ENCODE measurements around the gene SHISA5. TPM values are rescaled to one million over a fixed set of nuclear protein-coding genes. Genes with fewer than 3 reads are reported as not detected.
A peak's percentile ranks its signal among the peaks of the same experiment; 100 is the strongest.

The SHISA5 gene
- total RNA-seq, 1 experiment from 2014 or later: 159 TPM

DNA sequence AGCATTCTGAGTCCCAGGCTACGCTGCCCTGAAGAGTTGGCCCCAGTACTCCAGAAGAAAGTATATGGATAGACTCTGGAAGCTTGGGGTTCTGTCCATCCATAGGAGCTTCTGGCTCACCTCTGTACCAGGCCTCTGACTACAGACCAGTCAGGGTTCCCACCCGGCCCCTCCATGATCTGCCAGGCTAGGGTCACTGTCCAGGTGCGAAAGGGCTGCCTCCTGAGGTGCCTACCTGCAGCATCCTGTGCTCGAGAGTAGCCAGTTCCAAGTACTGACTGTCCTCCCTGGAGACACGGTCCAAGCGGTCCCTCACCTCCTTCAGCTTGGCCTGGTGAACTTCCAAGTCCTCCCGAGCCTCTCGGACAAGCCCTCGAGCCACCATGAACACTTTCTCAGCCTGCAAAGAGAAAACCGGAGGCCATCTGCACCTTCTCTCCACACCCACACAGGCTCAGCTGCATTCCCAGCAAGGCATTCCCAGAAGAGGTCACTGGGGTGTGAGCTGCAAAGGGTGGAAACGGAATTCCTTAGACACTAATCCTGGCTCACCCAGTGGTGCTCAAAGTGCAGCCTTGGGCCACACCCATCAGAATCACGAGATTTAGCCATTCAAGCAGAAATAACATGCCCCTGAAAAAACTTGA lies 70.4 kb downstream of the SHISA5 start:
- no peaks in the 10 kb centered on the region for H3F3A ChIP-seq (ENCODE audit: low read length, unreplicated experiment)
- H3K36me3 ChIP-seq (ENCODE audit: low read depth, low read length): peaks cover 13% of the 10 kb centered on the region
- peaks cover 7% of the 10 kb centered on the region for H3K4me1 ChIP-seq (ENCODE audit: insufficient read depth, low read length)
- no peaks in the 10 kb centered on the region for H4K20me1 ChIP-seq (ENCODE audit: low read length)
- H3K9me3 ChIP-seq (ENCODE audit: low read length): no peaks in the 10 kb centered on the region
- no peak overlapping the region for H3K4me3 ChIP-seq (ENCODE audit: low read length)
- POLR2A ChIA-PET (ENCODE audit: unreplicated experiment): interaction anchor here (0.6 kb wide), 1 partner anchor 652 kb away, joined by 3 read pairs; no protein-coding TSS in a partner anchor
- no peak for TF ChIP-seq EZH2phosphoT487 (IDR thresholded peaks at IDR 0.05; ENCODE audit: borderline replicate concordance, low read length)
- TF ChIP-seq EZH2 (IDR thresholded peaks at IDR 0.05; ENCODE audit: low read length, unreplicated experiment): no peak
- TF ChIP-seq, protein P1, sequence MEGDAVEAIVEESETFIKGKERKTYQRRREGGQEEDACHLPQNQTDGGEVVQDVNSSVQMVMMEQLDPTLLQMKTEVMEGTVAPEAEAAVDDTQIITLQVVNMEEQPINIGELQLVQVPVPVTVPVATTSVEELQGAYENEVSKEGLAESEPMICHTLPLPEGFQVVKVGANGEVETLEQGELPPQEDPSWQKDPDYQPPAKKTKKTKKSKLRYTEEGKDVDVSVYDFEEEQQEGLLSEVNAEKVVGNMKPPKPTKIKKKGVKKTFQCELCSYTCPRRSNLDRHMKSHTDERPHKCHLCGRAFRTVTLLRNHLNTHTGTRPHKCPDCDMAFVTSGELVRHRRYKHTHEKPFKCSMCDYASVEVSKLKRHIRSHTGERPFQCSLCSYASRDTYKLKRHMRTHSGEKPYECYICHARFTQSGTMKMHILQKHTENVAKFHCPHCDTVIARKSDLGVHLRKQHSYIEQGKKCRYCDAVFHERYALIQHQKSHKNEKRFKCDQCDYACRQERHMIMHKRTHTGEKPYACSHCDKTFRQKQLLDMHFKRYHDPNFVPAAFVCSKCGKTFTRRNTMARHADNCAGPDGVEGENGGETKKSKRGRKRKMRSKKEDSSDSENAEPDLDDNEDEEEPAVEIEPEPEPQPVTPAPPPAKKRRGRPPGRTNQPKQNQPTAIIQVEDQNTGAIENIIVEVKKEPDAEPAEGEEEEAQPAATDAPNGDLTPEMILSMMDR (conservative IDR thresholded peaks at IDR 0.05; ENCODE audit: low read depth, low read length): no peak
- no peak overlapping the region for H3K4me2 ChIP-seq (ENCODE audit: low read length)
- no peak for ATAC-seq
- H3K27me3 ChIP-seq (ENCODE audit: low read length): no peaks in the 10 kb centered on the region
- H3K9me2 ChIP-seq (replicated peaks; ENCODE audit: low read length): no peaks in the 10 kb centered on the region
- no TSS peak for BruUV-seq (replicated peaks)
- no peak overlapping the region for H2AFZ ChIP-seq (ENCODE audit: low read length)
- H3K27ac ChIP-seq (ENCODE audit: low read length): no peak overlapping the region
- DNase-seq: peak; percentile 26
- intact Hi-C loops (cut with micrococcal nuclease): no loop called here
- H3K79me2 ChIP-seq (ENCODE audit: low read length): peaks cover 6% of the 10 kb centered on the region; the same call in 1 of the 2 replicates
- H3K9ac ChIP-seq (ENCODE audit: low read length): no peak overlapping the region
- CTCF ChIA-PET: interaction anchor here (0.5 to 1.3 kb wide), 2 partner anchors 33 to 809 kb away, joined by 5 to 13 read pairs; no protein-coding TSS in a partner anchor

DNA sequence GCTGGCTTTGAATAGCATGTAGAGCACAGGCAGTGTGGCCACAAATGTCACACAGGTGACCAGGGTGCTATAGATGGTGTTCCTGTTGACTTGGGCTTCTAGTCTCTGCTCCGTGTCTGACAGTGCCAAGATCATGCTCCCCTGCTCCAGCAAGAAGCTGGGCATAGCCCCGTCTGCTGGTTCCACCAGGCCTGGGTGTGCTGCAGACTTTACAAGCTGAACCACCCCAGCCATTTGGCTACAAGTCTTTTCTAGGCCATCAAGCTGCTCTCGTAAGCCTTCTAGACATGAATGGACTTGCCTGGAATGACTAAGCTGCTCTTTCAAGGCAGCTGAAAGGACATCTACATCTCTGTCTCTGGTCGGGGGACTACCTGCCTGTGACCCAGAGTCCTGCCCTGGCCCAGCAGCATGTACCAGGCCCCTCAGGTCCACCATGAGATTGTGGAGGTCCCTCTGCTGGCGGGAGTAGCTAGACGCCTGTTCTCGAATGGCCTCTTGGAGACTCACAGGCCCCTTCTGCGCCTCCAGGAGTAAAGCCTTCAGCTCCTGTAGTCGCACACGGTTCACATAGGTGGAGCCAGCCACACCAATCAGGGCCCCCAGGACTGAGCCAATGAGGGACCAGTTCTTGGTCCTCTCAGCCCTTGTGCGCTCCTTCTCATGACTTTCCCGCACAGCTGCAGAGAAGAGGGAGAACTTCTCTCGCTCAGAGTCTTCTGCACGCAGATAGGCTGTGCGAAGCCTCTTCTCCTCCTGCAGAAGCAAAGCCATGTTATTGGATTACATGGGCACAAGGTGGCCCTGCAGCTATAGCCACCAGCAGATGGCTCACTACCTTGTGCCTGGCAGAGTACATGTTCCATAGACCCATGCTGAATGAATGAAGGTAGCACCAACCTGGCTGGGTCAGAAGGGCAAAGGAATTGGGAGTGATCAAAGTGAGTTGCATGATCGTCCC lies 71.3 kb downstream of the SHISA5 start:
- BruUV-seq (replicated peaks): TSS peak; percentile 9
- TF ChIP-seq, protein P1 (conservative IDR thresholded peaks at IDR 0.05; ENCODE audit: low read depth, low read length): peak; percentile 57
- TF ChIP-seq EZH2 (IDR thresholded peaks at IDR 0.05; ENCODE audit: low read length, unreplicated experiment) (no peak), EZH2phosphoT487 (IDR thresholded peaks at IDR 0.05; ENCODE audit: borderline replicate concordance, low read length) (no peak)
- DNase-seq: no peak

More for the DNA sequence above, 71.3 kb downstream of the SHISA5 start:
- no peak overlapping the region for H3K9ac ChIP-seq (ENCODE audit: low read length)
- intact Hi-C loops (cut with micrococcal nuclease): no loop called here
- no peak for ATAC-seq
- H3K4me3 ChIP-seq (ENCODE audit: low read length): no peak overlapping the region
- peaks cover 13% of the 10 kb centered on the region for H3K36me3 ChIP-seq (ENCODE audit: low read depth, low read length)
- no peak overlapping the region for H3K4me2 ChIP-seq (ENCODE audit: low read length)
- peaks cover 15% of the 10 kb centered on the region for H3K4me1 ChIP-seq (ENCODE audit: insufficient read depth, low read length)
- ChIA-PET POLR2A (ENCODE audit: unreplicated experiment) (interaction anchor here (0.6 kb wide), 1 partner anchor 1104 kb away, joined by 4 read pairs; no protein-coding TSS in a partner anchor), CTCF (interaction anchor here (1.1 kb wide), 1 partner anchor 32 kb away, joined by 8 read pairs; no protein-coding TSS in a partner anchor)
- no peak overlapping the region for H2AFZ ChIP-seq (ENCODE audit: low read length)
- no peaks in the 10 kb centered on the region for H3F3A ChIP-seq (ENCODE audit: low read length, unreplicated experiment)
- no peaks in the 10 kb centered on the region for H4K20me1 ChIP-seq (ENCODE audit: low read length)
- H3K27ac ChIP-seq (ENCODE audit: low read length): no peak overlapping the region
- H3K9me3 ChIP-seq (ENCODE audit: low read length): no peaks in the 10 kb centered on the region
- H3K9me2 ChIP-seq (replicated peaks; ENCODE audit: low read length): no peaks in the 10 kb centered on the region
- peaks cover 14% of the 10 kb centered on the region for H3K79me2 ChIP-seq (ENCODE audit: low read length)
- H3K27me3 ChIP-seq (ENCODE audit: low read length): no peaks in the 10 kb centered on the region

Data from PC-3 (cell line).